H9 (cell line): ENCODE measurements around the gene COA4. TPM values are rescaled to one million over a fixed set of nuclear protein-coding genes. Genes with fewer than 3 reads are reported as not detected.
A peak's percentile ranks its signal among the peaks of the same experiment; 100 is the strongest.

Experiments used
- DNase-seq: peaks from one replicate; pipeline ENCODE4 v3.0.0-alpha.2; 2017
- H2AFZ ChIP-seq: one replicate; pipeline ENCODE4 v1.6.1; 2013; ENCODE audit warnings: mild to moderate bottlenecking, low read length, control low read depth, moderate library complexity
- H2AK5ac ChIP-seq: 2 replicates; pipeline ENCODE4 v1.6.1; 2013; ENCODE audit warnings: low read length, control low read depth, mixed read lengths; ENCODE audit not compliant: insufficient read length
- H2BK120ac ChIP-seq: one replicate; pipeline ENCODE4 v1.6.1; 2013; ENCODE audit warnings: low read depth, mild to moderate bottlenecking, low read length, control low read depth, inconsistent platforms; ENCODE audit not compliant: poor library complexity, severe bottlenecking
- H2BK12ac ChIP-seq: 2 replicates; pipeline ENCODE4 v1.6.1; 2013; ENCODE audit warnings: low read length, control low read depth, mixed read lengths, low read depth; ENCODE audit not compliant: insufficient read length
- H2BK15ac ChIP-seq: 2 replicates; pipeline ENCODE4 v1.6.1; 2013; ENCODE audit warnings: low read depth, low read length, control low read depth
- H2BK20ac ChIP-seq: one replicate; pipeline ENCODE4 v1.6.1; 2013; ENCODE audit warnings: low read depth, mild to moderate bottlenecking, low read length, control low read depth, inconsistent platforms; ENCODE audit not compliant: poor library complexity, severe bottlenecking
- H2BK5ac ChIP-seq: 2 replicates; pipeline ENCODE4 v1.6.1; 2013; ENCODE audit warnings: low read length, control low read depth, mixed read lengths; ENCODE audit not compliant: insufficient read length
- H3K14ac ChIP-seq: 2 replicates; pipeline ENCODE4 v1.6.1; 2013; ENCODE audit warnings: low read length, control low read depth; ENCODE audit not compliant: insufficient read depth
- H3K18ac ChIP-seq: 2 replicates; pipeline ENCODE4 v1.6.1; 2013; ENCODE audit warnings: low read depth, mild to moderate bottlenecking, mixed read lengths, low read length, control low read depth; ENCODE audit not compliant: insufficient read length
- H3K23ac ChIP-seq: 2 replicates; pipeline ENCODE4 v1.6.1; 2013; ENCODE audit warnings: low read length, control low read depth, mixed read lengths, low read depth; ENCODE audit not compliant: insufficient read length
- H3K23me2 ChIP-seq: 2 replicates; pipeline ENCODE4 v1.6.1; 2013; ENCODE audit warnings: low read depth, mild to moderate bottlenecking, mixed read lengths, low read length, control low read depth; ENCODE audit not compliant: insufficient read length, poor library complexity, severe bottlenecking
- H3K27ac ChIP-seq: 2 replicates; pipeline ENCODE4 v1.5.1; 2013; ENCODE audit warnings: low read length, control low read depth, mixed read lengths, low read depth; ENCODE audit not compliant: insufficient read length
- H3K27me3 ChIP-seq: 2 replicates; pipeline ENCODE4 v1.6.1; 2013; ENCODE audit warnings: low read length, control low read depth, inconsistent platforms; ENCODE audit not compliant: insufficient read depth
- H3K4ac ChIP-seq: 2 replicates; pipeline ENCODE4 v1.6.1; 2013; ENCODE audit warnings: low read depth, mild to moderate bottlenecking, control low read depth, inconsistent platforms, low read length, moderate library complexity
- H3K4me1 ChIP-seq: 2 replicates; pipeline ENCODE4 v1.6.1; 2013; ENCODE audit warnings: low read length, control low read depth, inconsistent platforms; ENCODE audit not compliant: insufficient read depth
- H3K4me2 ChIP-seq: 2 replicates; pipeline ENCODE4 v1.6.1; 2013; ENCODE audit warnings: low read length, control low read depth, mixed read lengths; ENCODE audit not compliant: insufficient read length, insufficient read depth
- H3K56ac ChIP-seq: 2 replicates; pipeline ENCODE4 v1.6.1; 2013; ENCODE audit warnings: low read depth, mild to moderate bottlenecking, mixed read lengths, low read length, control low read depth; ENCODE audit not compliant: insufficient read length
- H3K79me1 ChIP-seq: 2 replicates; pipeline ENCODE4 v1.6.1; 2013; ENCODE audit warnings: low read depth, mild to moderate bottlenecking, moderate library complexity, low read length, control low read depth, inconsistent platforms; ENCODE audit not compliant: insufficient read depth, poor library complexity, severe bottlenecking
- H3K79me2 ChIP-seq: 2 replicates; pipeline ENCODE4 v1.6.1; 2013; ENCODE audit warnings: low read length, control low read depth, inconsistent platforms; ENCODE audit not compliant: insufficient read depth
- H3K9ac ChIP-seq: 2 replicates; pipeline ENCODE4 v1.6.1; 2013; ENCODE audit warnings: low read length, control low read depth, mixed read lengths; ENCODE audit not compliant: insufficient read length; ENCODE audit errors: extremely low read depth
- H3K9me3 ChIP-seq: one replicate; pipeline ENCODE4 v1.6.1; 2013; ENCODE audit warnings: low read depth, low read length, inconsistent platforms; ENCODE audit not compliant: control insufficient read depth
- H3T11ph ChIP-seq: one replicate; pipeline ENCODE4 v1.6.1; 2013; ENCODE audit warnings: mild to moderate bottlenecking, low read length, control low read depth, inconsistent platforms
- H4K20me1 ChIP-seq: one replicate; pipeline ENCODE4 v1.6.1; 2013; ENCODE audit not compliant: control insufficient read depth, insufficient read length, insufficient read depth
- H4K5ac ChIP-seq: 2 replicates; pipeline ENCODE4 v1.6.1; 2013; ENCODE audit warnings: low read depth, mild to moderate bottlenecking, mixed read lengths, low read length, control low read depth; ENCODE audit not compliant: insufficient read length
- H4K8ac ChIP-seq: replicated peaks from 2 replicates; pipeline ENCODE4 v1.6.1; 2013; ENCODE audit warnings: low read length, control low read depth, mixed read lengths, low read depth; ENCODE audit not compliant: insufficient read length
- H4K91ac ChIP-seq: 2 replicates; pipeline ENCODE4 v1.6.1; 2013; ENCODE audit warnings: low read depth, mild to moderate bottlenecking, moderate library complexity, mixed read lengths, low read length, control low read depth; ENCODE audit not compliant: insufficient read length
- H3K27ac Mint-ChIP-seq, 3 experiments: 2 replicates in 2 of 3; 3 replicates in 1 of 3; pipeline ENCODE4 v1.8.0; 2020 to 2021; ENCODE audit warnings: mixed read lengths in 3 of 3, mild to moderate bottlenecking in 1 of 3, moderate library complexity in 1 of 3
- H3K27me3 Mint-ChIP-seq: 2 replicates; pipeline ENCODE4 v1.8.0; 2021; ENCODE audit warnings: low read depth, mild to moderate bottlenecking, moderate library complexity, mixed read lengths
- H3K36me3 Mint-ChIP-seq, 3 experiments: 2 replicates in 2 of 3; 3 replicates in 1 of 3; pipeline ENCODE4 v1.8.0; 2020 to 2021; ENCODE audit warnings: low read depth in 3 of 3, mixed read lengths in 3 of 3; ENCODE audit not compliant: insufficient read depth in 1 of 3
- H3K4me1 Mint-ChIP-seq, 2 experiments: 2 replicates each; pipeline ENCODE4 v1.8.0; 2020; ENCODE audit warnings: mixed read lengths in 2 of 2
- H3K4me3 Mint-ChIP-seq, 2 experiments: 2 replicates in 1 of 2; 3 replicates in 1 of 2; pipeline ENCODE4 v1.8.0; 2020 to 2021; ENCODE audit warnings: mild to moderate bottlenecking in 2 of 2, mixed read lengths in 2 of 2, moderate library complexity in 1 of 2
- H3K9me3 Mint-ChIP-seq, 2 experiments: 2 replicates in 1 of 2; 3 replicates in 1 of 2; pipeline ENCODE4 v1.8.0; 2020; ENCODE audit warnings: mild to moderate bottlenecking in 2 of 2, mixed read lengths in 2 of 2, moderate library complexity in 1 of 2
- WGBS: extraction: QIAGEN DNeasy Blood & Tissue Kit; methylation state at CpG from one replicate; pipeline ENCODE4 v1.1.7; 2013; ENCODE audit warnings: missing lambda C conversion rate, low lambda C conversion rate, mixed read lengths; ENCODE audit not compliant: insufficient read length; ENCODE audit errors: extremely low coverage; 5-methylcytosine and 5-hydroxymethylcytosine counted together
- total RNA-seq: library from RNA; stranded (reverse); gene quantifications from 2 replicates; pipeline ENCODE4 v1.2.1, GENCODE V29; 2021
- TF ChIP-seq, protein P1 (sequence below): fragments of 200-600 bp; sonication (generic); conservative IDR thresholded peaks from 3 replicates; pipeline ENCODE4 v1.8.0; 2021; ENCODE audit warnings: antibody characterized with exemption, mild to moderate bottlenecking

Gene COA4
- total RNA-seq, 1 experiment from 2014 or later: 116 TPM

DNA sequence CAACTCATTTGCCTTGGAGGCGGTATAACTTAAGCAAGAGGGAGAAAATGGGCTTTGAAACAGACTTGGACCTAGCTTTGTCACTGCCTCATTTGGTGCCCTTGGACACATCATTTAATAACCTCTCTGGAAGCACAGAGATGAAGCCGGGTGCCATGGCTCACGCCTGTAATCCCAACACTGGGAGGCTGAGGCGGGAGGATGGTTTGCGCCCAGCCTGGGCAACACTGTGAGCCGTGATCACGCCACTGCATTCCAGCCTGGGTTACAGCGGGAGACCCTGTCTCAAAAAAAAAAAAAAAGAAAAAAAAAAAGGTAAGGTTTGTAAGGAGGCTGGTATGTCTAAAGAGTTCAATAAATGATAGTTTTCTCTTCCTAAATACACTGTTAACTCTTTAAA lies 806 bp downstream of the COA4 start:
- DNase-seq: no peak
- no peak overlapping the region for H2BK15ac ChIP-seq
- no peak overlapping the region for H2BK12ac ChIP-seq
- WGBS: no CpG with 5 or more reads among the region's 8 CpGs
- 0 out of 2 replicates have a peak, but pooled peaks cover 3% of the 10 kb centered on the region for H3K4me1 ChIP-seq
- peak overlapping the region; percentile 93 for H3K9ac ChIP-seq
- H3T11ph ChIP-seq: no peak overlapping the region
- peaks cover 21 to 58% (median 51%) of the 10 kb centered on the region in 3 experiments; a peak in 6 of 7 replicates for H3K36me3 Mint-ChIP-seq
- H3K27me3 Mint-ChIP-seq: no peaks in the 10 kb centered on the region; the same call in 1 of the 2 replicates
- peaks cover 12% of the 10 kb centered on the region for H3K79me1 ChIP-seq
- peak overlapping the region; percentile 86 to 98 for H3K4me3 Mint-ChIP-seq
- no peaks in the 10 kb centered on the region; a peak in 1 of 5 replicates for H3K9me3 Mint-ChIP-seq
- no peaks in the 10 kb centered on the region for H3K27me3 ChIP-seq
- peaks cover 11% of the 10 kb centered on the region for H3K23me2 ChIP-seq
- no peak overlapping the region for H2BK5ac ChIP-seq
- H2AFZ ChIP-seq: no peak overlapping the region
- no peak overlapping the region for H3K4ac ChIP-seq
- H4K20me1 ChIP-seq: no peaks in the 10 kb centered on the region
- H2BK20ac ChIP-seq: no peak overlapping the region
- no peak overlapping the region for H4K8ac ChIP-seq
- peak overlapping the region; percentile 61; the same call in 1 of the 2 replicates for H3K14ac ChIP-seq
- H3K27ac ChIP-seq: peak overlapping the region; percentile 76
- peak overlapping the region; percentile 72 for H3K18ac ChIP-seq
- peaks cover 18 to 23% of the 10 kb centered on the region in 2 experiments for H3K4me1 Mint-ChIP-seq
- no peaks in the 10 kb centered on the region for H3K9me3 ChIP-seq
- no peak overlapping the region for H3K23ac ChIP-seq
- no peak overlapping the region for H2BK120ac ChIP-seq
- peak overlapping the region; percentile 99 to 100 (median 100); a peak in 5 of 7 replicates for H3K27ac Mint-ChIP-seq
- H3K79me2 ChIP-seq: peaks cover 9% of the 10 kb centered on the region; the same call in 1 of the 2 replicates
- H4K91ac ChIP-seq: no peak overlapping the region
- TF ChIP-seq, protein P1, sequence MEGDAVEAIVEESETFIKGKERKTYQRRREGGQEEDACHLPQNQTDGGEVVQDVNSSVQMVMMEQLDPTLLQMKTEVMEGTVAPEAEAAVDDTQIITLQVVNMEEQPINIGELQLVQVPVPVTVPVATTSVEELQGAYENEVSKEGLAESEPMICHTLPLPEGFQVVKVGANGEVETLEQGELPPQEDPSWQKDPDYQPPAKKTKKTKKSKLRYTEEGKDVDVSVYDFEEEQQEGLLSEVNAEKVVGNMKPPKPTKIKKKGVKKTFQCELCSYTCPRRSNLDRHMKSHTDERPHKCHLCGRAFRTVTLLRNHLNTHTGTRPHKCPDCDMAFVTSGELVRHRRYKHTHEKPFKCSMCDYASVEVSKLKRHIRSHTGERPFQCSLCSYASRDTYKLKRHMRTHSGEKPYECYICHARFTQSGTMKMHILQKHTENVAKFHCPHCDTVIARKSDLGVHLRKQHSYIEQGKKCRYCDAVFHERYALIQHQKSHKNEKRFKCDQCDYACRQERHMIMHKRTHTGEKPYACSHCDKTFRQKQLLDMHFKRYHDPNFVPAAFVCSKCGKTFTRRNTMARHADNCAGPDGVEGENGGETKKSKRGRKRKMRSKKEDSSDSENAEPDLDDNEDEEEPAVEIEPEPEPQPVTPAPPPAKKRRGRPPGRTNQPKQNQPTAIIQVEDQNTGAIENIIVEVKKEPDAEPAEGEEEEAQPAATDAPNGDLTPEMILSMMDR: no peak
- no peak overlapping the region for H2AK5ac ChIP-seq
- peak overlapping the region; percentile 41 for H3K56ac ChIP-seq
- H3K4me2 ChIP-seq: peak overlapping the region; percentile 99
- peak overlapping the region; percentile 37 for H4K5ac ChIP-seq
